ENCODE measurements around the gene STX12.

The STX12 gene

DNA sequence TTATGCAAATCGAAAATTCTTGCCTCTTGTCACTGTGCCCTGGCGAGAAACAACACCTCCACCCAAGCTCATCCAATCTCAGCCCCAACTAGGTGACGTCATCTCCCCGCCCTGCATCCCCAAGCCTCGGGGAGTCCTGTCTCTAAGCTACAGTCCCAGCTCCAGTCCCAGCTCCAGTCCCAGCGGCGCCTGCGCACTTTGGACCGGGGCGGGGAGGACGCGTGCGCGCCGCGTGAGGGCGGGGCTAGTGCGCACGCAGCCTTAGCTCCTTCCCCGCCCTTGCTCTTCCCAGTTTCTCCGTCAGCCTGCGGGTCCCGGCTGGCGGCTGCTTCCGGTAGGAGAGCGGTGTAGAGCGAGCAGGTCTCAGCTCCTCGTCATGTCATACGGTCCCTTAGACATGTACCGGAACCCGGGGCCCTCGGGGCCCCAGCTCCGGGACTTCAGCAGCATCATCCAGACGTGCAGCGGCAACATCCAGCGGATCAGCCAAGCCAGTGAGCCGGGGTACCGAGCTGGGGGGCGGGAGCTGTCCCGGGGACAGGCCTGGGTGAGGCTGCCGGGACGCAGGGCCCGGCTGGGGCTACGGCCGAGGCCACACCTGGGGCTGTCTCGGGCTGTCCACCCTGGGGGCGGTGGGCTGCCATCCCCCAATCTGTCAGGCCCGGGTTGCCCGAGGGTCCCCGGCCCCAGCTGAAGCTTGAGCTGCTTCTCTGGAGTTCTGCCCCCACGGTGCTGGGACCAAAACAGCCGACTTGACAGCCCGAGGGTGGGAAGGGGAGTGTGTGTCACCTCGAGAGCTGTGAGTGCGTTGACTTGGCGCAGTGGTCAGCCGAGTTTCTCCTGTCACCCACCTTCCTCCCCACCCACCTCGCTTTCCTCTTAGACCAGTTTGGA, at the start of gene STX12:
Gene STX12, plus strand, starts transcription at position 288 of the 894 bp plus-strand sequence. Its CDS starts 89 bp downstream, at position 377.
- ChIA-PET CTCF (interaction anchor here (0.6 to 3.1 kb wide), 11 partner anchors 9 to 476 kb away, joined by 3 to 11 read pairs (median 3); partner anchors contain the start of gene FAM76A), POLR2A (interaction anchor here (0.7 to 1.5 kb wide), 7 partner anchors 10 to 876 kb away, joined by 3 to 11 read pairs (median 4); partner anchors contain the start of genes FAM76A and IFI6)
- TF ChIP-seq, protein P1, sequence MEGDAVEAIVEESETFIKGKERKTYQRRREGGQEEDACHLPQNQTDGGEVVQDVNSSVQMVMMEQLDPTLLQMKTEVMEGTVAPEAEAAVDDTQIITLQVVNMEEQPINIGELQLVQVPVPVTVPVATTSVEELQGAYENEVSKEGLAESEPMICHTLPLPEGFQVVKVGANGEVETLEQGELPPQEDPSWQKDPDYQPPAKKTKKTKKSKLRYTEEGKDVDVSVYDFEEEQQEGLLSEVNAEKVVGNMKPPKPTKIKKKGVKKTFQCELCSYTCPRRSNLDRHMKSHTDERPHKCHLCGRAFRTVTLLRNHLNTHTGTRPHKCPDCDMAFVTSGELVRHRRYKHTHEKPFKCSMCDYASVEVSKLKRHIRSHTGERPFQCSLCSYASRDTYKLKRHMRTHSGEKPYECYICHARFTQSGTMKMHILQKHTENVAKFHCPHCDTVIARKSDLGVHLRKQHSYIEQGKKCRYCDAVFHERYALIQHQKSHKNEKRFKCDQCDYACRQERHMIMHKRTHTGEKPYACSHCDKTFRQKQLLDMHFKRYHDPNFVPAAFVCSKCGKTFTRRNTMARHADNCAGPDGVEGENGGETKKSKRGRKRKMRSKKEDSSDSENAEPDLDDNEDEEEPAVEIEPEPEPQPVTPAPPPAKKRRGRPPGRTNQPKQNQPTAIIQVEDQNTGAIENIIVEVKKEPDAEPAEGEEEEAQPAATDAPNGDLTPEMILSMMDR (IDR thresholded peaks at IDR 0.05; ENCODE audit: control extremely low read depth, extremely low read depth, low read depth, missing control alignments): no peak
- peak; percentile 99 for DNase-seq (ENCODE audit: extremely low spot score)

DNA sequence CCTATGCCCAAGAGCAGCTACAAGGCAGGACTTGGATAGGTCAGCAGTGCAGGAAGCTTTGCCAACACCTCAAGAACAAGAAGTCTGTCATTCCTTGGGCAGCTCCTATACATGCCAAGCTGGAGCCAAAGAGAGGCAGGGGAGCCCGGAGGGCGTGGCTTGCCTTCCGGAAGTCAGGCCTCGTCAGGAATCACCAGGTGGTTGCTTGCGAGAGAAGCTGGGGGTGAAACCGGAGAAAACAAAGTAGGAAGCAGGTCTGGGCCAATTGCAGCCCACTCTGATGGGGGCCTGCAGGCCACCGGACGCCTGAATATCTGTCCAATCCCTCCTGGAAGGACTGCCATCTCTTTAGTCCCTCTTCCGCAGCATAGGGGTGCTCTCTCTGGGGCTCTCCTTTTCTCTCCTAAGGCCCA, 48.1 kb upstream of the STX12 start:
- TF ChIP-seq, protein P1 (IDR thresholded peaks at IDR 0.05; ENCODE audit: control extremely low read depth, extremely low read depth, low read depth, missing control alignments): no peak
- CTCF ChIA-PET: interaction anchor here (0.7 to 2.1 kb wide), 25 partner anchors 10 to 1477 kb away, joined by 3 to 11 read pairs (median 4); partner anchors contain the start of gene STX12
- DNase-seq (ENCODE audit: extremely low spot score): no peak
- POLR2A ChIA-PET: interaction anchor here (0.5 to 1.7 kb wide), 10 partner anchors 20 to 857 kb away, joined by 3 to 11 read pairs (median 4); partner anchors contain the start of genes IFI6, PPP1R8 and STX12

DNA sequence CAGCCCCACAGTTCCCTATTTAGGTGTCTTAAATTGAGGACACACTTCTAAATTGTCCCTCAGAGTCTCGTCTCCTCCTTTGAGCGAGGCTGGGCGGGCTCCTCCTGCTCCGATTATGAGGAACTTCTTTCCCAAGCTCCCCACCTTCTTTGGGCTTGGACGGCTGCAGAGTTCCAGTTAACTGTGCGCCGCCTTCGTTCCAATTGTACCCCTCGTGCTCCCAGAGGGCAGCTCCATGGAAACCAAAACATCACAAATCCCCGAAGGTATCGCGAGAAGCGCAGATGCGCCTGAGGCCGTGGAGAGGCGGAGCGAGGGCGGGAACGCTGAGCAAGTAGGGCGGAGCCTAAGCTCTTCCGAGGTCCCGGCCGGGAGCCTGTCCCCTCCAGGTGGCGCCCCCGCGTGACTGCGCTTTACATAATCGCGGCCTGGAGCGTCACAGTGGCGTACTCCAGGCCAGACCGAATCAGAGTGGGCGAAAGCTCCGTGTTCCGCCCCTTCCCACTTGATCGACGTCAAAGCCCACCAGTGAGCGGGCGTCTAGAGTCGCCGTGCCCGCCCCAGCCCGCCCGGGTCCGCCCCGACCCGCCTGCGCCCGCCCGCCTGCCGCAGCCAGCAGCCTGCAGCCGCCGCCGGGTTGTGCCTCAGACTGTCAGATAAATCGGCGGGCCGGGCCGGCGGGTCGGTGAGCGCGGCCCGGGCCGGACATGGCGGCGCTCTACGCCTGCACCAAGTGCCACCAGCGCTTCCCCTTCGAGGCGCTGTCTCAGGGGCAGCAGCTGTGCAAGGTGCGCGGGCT, 47.4 kb upstream of the STX12 start, which contains the start of gene FAM76A:
Gene FAM76A, plus strand, starts transcription at position 588 of the 799 bp plus-strand sequence. Its CDS starts 120 bp downstream, at position 708.
- TF ChIP-seq, protein P1 (IDR thresholded peaks at IDR 0.05; ENCODE audit: control extremely low read depth, extremely low read depth, low read depth, missing control alignments): peak; percentile 66
- DNase-seq (ENCODE audit: extremely low spot score): peak; percentile 100
- ChIA-PET CTCF (interaction anchor here (0.7 to 2.1 kb wide), 26 partner anchors 10 to 1476 kb away, joined by 3 to 11 read pairs (median 4); partner anchors contain the start of gene STX12), POLR2A (interaction anchor here (0.5 to 1.7 kb wide), 12 partner anchors 20 to 1225 kb away, joined by 3 to 11 read pairs (median 4); partner anchors contain the start of genes IFI6, PPP1R8, SLC9A1 and STX12)

DNA sequence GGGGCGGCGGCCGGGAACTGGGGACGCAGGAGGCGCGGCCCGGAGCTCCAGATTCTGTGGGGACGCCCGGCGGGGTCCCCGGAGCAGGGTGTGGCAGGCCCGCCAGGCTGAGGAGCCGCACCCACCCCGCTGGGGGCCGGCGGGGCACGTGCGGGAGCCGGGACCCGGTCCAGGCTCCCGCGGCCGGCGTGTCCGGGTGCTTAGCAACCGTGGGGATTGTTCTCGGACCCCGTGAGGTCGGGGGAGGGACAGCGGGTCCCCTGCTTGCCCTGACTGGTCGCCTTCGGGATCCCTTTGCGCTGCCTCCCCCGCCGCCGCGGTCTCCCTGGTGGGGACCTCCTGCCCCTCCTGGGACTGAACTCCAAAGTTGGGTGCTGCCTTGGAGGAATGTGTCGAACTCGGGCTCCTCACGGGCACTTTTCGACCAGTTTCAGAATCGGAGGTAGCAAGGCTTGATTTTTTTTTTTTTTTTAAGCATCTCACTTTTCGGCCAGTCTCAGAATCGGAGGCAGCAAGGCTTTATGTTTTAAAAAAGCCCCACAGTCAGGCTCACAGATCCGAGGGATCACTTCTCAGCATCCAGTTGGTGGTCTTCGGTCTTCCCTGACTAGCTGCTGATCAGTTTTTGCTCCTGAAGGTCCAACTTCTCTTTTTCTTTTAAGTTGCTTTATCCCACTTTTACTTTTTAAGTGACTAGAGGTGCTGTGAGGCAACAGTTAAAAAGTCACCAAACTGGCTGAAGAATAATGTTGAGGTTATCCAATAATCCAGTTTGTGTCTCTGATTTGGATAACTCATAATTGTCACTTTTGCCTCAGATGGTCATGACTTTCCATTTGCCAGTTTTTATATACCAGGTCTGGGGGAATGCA, 46.6 kb upstream of the STX12 start:
- ChIA-PET CTCF (interaction anchor here (0.9 to 2.1 kb wide), 23 partner anchors 12 to 404 kb away, joined by 3 to 11 read pairs (median 4); partner anchors contain the start of gene STX12), POLR2A (interaction anchor here (0.5 to 1.7 kb wide), 9 partner anchors 19 to 1226 kb away, joined by 3 to 11 read pairs (median 4); partner anchors contain the start of genes IFI6, PPP1R8, SLC9A1 and STX12)
- DNase-seq (ENCODE audit: extremely low spot score): peak; percentile 80
- TF ChIP-seq, protein P1 (IDR thresholded peaks at IDR 0.05; ENCODE audit: control extremely low read depth, extremely low read depth, low read depth, missing control alignments): no peak

DNA sequence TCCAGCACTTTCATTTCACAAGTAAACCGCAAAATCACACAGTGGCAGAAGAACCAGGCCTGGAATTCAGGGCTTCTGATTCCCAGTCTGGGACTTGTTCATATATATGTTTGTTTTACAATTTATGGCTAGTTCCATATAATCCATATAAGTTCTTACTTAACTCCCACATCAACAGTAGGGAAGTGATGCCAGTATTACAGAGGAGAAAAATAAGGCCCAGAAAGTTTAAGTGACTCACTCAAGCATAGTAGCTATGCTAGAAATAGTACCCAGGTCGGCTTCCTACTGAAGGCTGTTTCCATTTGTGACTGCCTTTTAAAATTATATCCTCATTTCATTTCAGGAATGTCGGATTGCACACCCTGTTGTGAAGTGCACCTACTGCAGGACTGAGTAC, 45.9 kb upstream of the STX12 start:
- TF ChIP-seq, protein P1 (IDR thresholded peaks at IDR 0.05; ENCODE audit: control extremely low read depth, extremely low read depth, low read depth, missing control alignments): no peak
- POLR2A ChIA-PET: no interaction called here
- CTCF ChIA-PET: interaction anchor here (1.9 kb wide), 1 partner anchor 11 kb away, joined by 4 read pairs; no protein-coding TSS in a partner anchor
- DNase-seq (ENCODE audit: extremely low spot score): no peak
